Vagina (tissue), 2 donors: ENCODE data around the gene TNIP2.

ENCODE experiments used
- CTCF ChIP-seq, 3 experiments: fragments of 450-650 bp in 2 of 3; fragments of 200-600 bp in 1 of 3; sonication (generic) in 1 of 3; IDR thresholded peaks; one replicate each; pipeline ENCODE4 v1.5.1; 2017 to 2019; ENCODE audit warnings: antibody characterized with exemption in 3 of 3, mild to moderate bottlenecking in 2 of 3, moderate library complexity in 2 of 3
- POLR2A ChIP-seq, 2 donors: fragments of 450-650 bp; IDR thresholded peaks; one replicate each; pipeline ENCODE4 v1.6.1; 2017; ENCODE audit warnings: antibody characterized with exemption in 2 of 2, mild to moderate bottlenecking in 2 of 2, moderate library complexity in 2 of 2
- POLR2AphosphoS5 ChIP-seq, 2 donors: sonication (generic); formaldehyde crosslinking; IDR thresholded peaks; one replicate each; pipeline ENCODE4 v1.9.0; 2017; ENCODE audit warnings: antibody characterized with exemption in 2 of 2, mild to moderate bottlenecking in 2 of 2, low read depth in 1 of 2; ENCODE audit not compliant: insufficient read depth in 1 of 2

- no peak for TF ChIP-seq CTCF (IDR thresholded peaks at IDR 0.05)
- no peak for TF ChIP-seq POLR2A (IDR thresholded peaks at IDR 0.05)
- no peak for TF ChIP-seq POLR2AphosphoS5 (IDR thresholded peaks at IDR 0.05; ENCODE audit: insufficient read depth in 1 of 2, low read depth in 1 of 2)
Observed at GRCh38 chr4:2767046-2767704, 11.0 kb upstream of the TNIP2 start.
